ENCODE measurements around the gene CFAP126. TPM values are rescaled to one million over a fixed set of nuclear protein-coding genes. Genes with fewer than 3 reads are reported as not detected.

The CFAP126 gene
- total and polyA plus RNA-seq, 2 of the 8 experiments (the other 6 are each of a cell fraction or from before 2014, with no cell fraction given) = not detected

DNA sequence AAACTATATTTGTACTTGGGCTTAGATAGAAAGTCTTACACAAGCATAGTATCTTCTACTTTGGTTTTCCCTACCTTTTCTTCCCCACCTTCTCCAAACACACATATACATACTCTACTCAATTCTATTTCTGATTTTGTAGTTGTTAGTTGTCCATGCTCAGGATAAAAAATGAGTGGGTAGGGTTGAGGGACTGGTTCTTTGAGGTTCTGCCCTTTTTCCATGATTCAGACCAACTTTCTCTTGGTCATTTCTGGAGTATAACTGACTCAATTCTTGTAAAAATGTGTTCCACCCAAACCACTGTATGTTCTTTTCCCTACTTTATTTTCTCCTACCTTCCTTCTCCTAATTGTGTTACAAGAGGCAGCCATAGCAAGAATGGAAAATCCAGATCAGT is 3.3 kb downstream of the CFAP126 start (continued):
- TF ChIP-seq KDM1A (IDR thresholded peaks at IDR 0.05; ENCODE audit: borderline replicate concordance, low read length) = no peak

DNA sequence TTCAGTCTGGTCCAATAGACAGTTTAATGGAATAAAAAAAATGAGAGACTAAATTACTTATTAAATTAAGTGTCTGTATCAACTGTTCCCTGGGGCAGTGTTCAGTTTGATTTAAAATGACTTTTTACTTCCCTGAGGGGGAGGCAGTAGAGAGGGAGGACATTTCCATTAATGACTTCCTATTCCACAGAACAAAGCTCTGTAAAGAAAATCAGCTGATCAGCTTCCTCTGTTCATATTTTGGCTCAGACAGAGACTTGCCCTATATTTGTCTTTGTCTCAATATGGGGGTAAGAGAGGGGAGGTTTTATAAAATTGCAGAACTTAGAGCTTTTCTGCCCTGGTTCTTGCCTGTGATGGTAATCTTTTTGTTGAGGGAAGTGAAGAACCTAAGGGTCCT is 8.4 kb downstream of the CFAP126 start:
- Histone ChIP-seq H3K14ac (ENCODE audit: insufficient read length) (no peak overlapping the region), H3K27ac (ENCODE audit: low read depth, low read length) (no peak overlapping the region), H4K8ac (ENCODE audit: extremely low read depth, insufficient read depth, low read length) (no peak overlapping the region), H2BK120ac (replicated peaks; ENCODE audit: low read depth, low read length) (no peak overlapping the region), H3K4ac (replicated peaks; ENCODE audit: insufficient read length, low read depth, low read length) (no peak overlapping the region), H3K56ac (replicated peaks; ENCODE audit: insufficient read length, low read depth, low read length) (no peak overlapping the region), H3K4me2 (ENCODE audit: insufficient read depth in 1 of 2, low read depth in 2 of 2, low read length in 2 of 2) (no peak overlapping the region), H3K27me3 (replicated peaks in 1 of 4; ENCODE audit: control insufficient read depth in 3 of 4, extremely low read depth in 1 of 4, insufficient read depth in 3 of 4, low read length in 3 of 4) (no peaks in the 10 kb centered on the region), H3K4me3 (ENCODE audit: extremely low read depth in 1 of 4, insufficient read depth in 2 of 4, low read depth in 3 of 4, low read length in 4 of 4) (no peak overlapping the region), H2BK20ac (ENCODE audit: low read length) (no peak overlapping the region), H2BK15ac (ENCODE audit: low read length) (no peak overlapping the region), H4K91ac (replicated peaks; ENCODE audit: insufficient read length, low read length) (no peak overlapping the region), H4K20me1 (replicated peaks in 1 of 2; ENCODE audit: control insufficient read depth in 1 of 2, insufficient read depth in 2 of 2, low read length in 2 of 2) (no peaks in the 10 kb centered on the region), H3K23me2 (ENCODE audit: low read depth, low read length) (no peaks in the 10 kb centered on the region), H3K9ac (replicated peaks in 1 of 4; ENCODE audit: extremely low read depth in 1 of 4, low read depth in 3 of 4, low read length in 3 of 4) (no peak overlapping the region), H4K5ac (ENCODE audit: insufficient read length, low read depth, low read length) (no peak overlapping the region), H3K79me1 (ENCODE audit: low read depth, low read length) (no peaks in the 10 kb centered on the region), H3K9me3 (ENCODE audit: insufficient read depth in 2 of 2, low read depth in 1 of 2, low read length in 1 of 2) (no peaks in the 10 kb centered on the region), H3K18ac (ENCODE audit: extremely low read depth, low read length) (no peak overlapping the region), H3K79me2 (ENCODE audit: control insufficient read depth in 1 of 2, insufficient read depth in 2 of 2, low read length in 2 of 2) (0 out of 4 replicates have a peak, but pooled peaks cover 0 to 2% of the 10 kb centered on the region in 2 experiments), H2BK5ac (ENCODE audit: low read depth, low read length) (no peak overlapping the region), H3K4me1 (replicated peaks in 1 of 4; ENCODE audit: control insufficient read depth in 3 of 4, insufficient read depth in 4 of 4, low read length in 3 of 4) (no peaks in the 10 kb centered on the region), H2BK12ac (ENCODE audit: low read depth, low read length) (no peak overlapping the region), H3K23ac (ENCODE audit: insufficient read length) (no peak overlapping the region), H2AK5ac (ENCODE audit: low read depth, low read length) (no peak overlapping the region), H2AFZ (ENCODE audit: low read length) (no peak overlapping the region), H3K36me3 (ENCODE audit: control insufficient read depth in 2 of 4, insufficient read depth in 4 of 4, low read length in 3 of 4) (peaks cover 0 to 5% (median 2%) of the 10 kb centered on the region in 4 experiments; a peak in 1 of 8 replicates)
- ChIA-PET CTCF (ENCODE audit: partially characterized antibody) (interaction anchor here (1.2 kb wide), 1 partner anchor 15 kb away, joined by 3 read pairs; no protein-coding TSS in a partner anchor), POLR2A (ENCODE audit: partially characterized antibody) (no interaction called here)
- DNase-seq (ENCODE audit: low read depth in 1 of 2, low spot score in 2 of 2) (no peak), FAIRE-seq (no peak)
- TF ChIP-seq PHF8 (conservative IDR thresholded peaks at IDR 0.05; ENCODE audit: low read depth, low read length) (no peak), FOSL1 (IDR thresholded peaks at IDR 0.05; ENCODE audit: insufficient read depth, low read depth, low read length) (no peak), HDAC6 (IDR thresholded peaks at IDR 0.05; ENCODE audit: low read depth, low read length) (no peak), CBX8 (IDR thresholded peaks at IDR 0.05; ENCODE audit: borderline replicate concordance, low read depth, low read length) (no peak), CHD1 (IDR thresholded peaks at IDR 0.05; ENCODE audit: low read depth, low read length) (no peak), TCF12 (IDR thresholded peaks at IDR 0.05; ENCODE audit: low read depth, low read length) (no peak), MAFK (IDR thresholded peaks at IDR 0.05; ENCODE audit: low read depth, low read length) (no peak), EGR1 (IDR thresholded peaks at IDR 0.05; ENCODE audit: borderline replicate concordance, low read depth, low read length) (no peak), KDM5A (IDR thresholded peaks at IDR 0.05; ENCODE audit: low read length) (no peak)

Measured in H1 (cell line).